ENCODE data around the gene UNG.
"Not testable (repeated sequence)": the region's sequence is repeated elsewhere in the genome, so short reads cannot be mapped to it uniquely, and the experiment has no call there.

The UNG gene

GRCh38 chr12:109139791-109140190, 42.4 kb downstream of the UNG start:
- no peak for TF ChIP-seq CTCF (IDR thresholded peaks at IDR 0.05; ENCODE audit: insufficient read depth, low read depth, low read length, missing control alignments)
- DNase-seq (ENCODE audit: low read depth): no peak
- H3K4me3 ChIP-seq (ENCODE audit: low read length): no peak overlapping the region

- no peak overlapping the region for H3K4me3 ChIP-seq (ENCODE audit: low read length)
- TF ChIP-seq CTCF (IDR thresholded peaks at IDR 0.05; ENCODE audit: insufficient read depth, low read depth, low read length, missing control alignments): no peak
- no peak for DNase-seq (ENCODE audit: low read depth)
Observed at GRCh38 chr12:109140560-109140959, 43.2 kb downstream of the UNG start.

GRCh38 chr12:109144224-109144623, 46.8 kb downstream of the UNG start:
- no peak overlapping the region for H3K4me3 ChIP-seq (ENCODE audit: low read length)
- no peak for DNase-seq (ENCODE audit: low read depth)
- TF ChIP-seq CTCF (IDR thresholded peaks at IDR 0.05; ENCODE audit: insufficient read depth, low read depth, low read length, missing control alignments): no peak

DNA sequence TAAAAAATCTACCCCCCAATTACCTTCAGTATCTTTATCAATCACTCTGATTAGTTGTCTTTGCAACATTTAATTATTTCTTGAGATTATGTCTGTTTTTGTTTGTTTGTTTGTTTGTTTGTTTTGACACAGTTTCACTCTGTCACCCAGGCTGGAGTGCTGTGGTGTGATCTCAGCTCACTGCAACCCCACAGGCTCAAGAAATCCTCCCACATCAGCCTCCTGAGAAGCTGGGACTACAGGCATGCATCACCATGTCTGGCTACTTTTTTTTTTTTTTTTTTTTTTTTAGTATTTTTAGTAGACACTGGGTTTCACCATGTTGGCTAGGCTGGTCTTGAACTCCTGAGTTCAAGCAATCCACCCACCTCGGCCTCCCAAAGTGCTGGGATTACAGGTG, 49.7 kb downstream of the UNG start:
- DNase-seq (ENCODE audit: low read depth): not testable (repeated sequence)

GRCh38 chr12:109147954-109148353, 50.6 kb downstream of the UNG start:
- no peak overlapping the region for H3K4me3 ChIP-seq (ENCODE audit: low read length)
- TF ChIP-seq CTCF (IDR thresholded peaks at IDR 0.05; ENCODE audit: insufficient read depth, low read depth, low read length, missing control alignments): no peak
- DNase-seq (ENCODE audit: low read depth): no peak

More for the DNA sequence above, 49.7 kb downstream of the UNG start:
- H3K4me3 ChIP-seq (ENCODE audit: low read length): not testable (repeated sequence)

DNA sequence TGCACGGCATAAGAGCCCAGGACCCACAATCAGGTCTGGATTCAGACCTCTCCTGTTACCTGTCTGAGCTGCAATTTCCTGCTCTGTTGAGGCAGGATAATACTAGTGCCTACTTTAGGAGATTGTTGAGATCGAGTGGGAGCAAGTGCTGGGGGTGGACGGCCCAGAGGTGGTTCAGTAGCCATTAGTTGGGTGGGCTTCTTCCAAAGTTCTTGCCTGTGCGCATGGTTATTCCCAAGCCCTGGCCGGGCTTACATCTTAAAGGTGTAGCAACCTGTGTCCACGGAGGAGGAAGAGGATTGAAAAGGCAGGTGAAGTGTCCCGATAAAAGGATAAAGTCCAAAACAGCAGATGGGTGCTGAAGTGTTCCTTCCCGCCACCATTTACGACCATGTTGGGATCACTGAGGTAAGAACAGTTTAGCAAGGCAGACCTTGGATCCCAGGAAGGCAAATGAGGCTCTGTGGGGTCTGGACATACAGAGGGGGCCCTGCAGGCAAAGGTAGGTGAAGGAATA, 52.8 kb downstream of the UNG start:
- H3K4me3 ChIP-seq (ENCODE audit: low read length): no peak overlapping the region
- TF ChIP-seq CTCF (IDR thresholded peaks at IDR 0.05; ENCODE audit: insufficient read depth, low read depth, low read length, missing control alignments): no peak
- DNase-seq (ENCODE audit: low read depth): no peak

- TF ChIP-seq CTCF (IDR thresholded peaks at IDR 0.05; ENCODE audit: insufficient read depth, low read depth, low read length, missing control alignments): no peak
- no peak for DNase-seq (ENCODE audit: low read depth)
- no peak overlapping the region for H3K4me3 ChIP-seq (ENCODE audit: low read length)
Observed at GRCh38 chr12:109151457-109151856, 54.1 kb downstream of the UNG start.

All from epithelial cell of esophagus (primary cell).